Activated CD4-positive, alpha-beta memory T cell treated with anti-CD3 and anti-CD28 coated beads for 36 hours (primary cell): Measurements from ENCODE around the gene HSPB6. TPM values are rescaled to one million over a fixed set of nuclear protein-coding genes. Genes with fewer than 3 reads are reported as not detected.
"Not testable (repeated sequence)": the region's sequence is repeated elsewhere in the genome, so short reads cannot be mapped to it uniquely, and the experiment has no call there.

Experiments used
- CTCF ChIA-PET: fragments of 350-600 bp; sonication (Branson Sonifier 250); formaldehyde crosslinking; loops from one replicate; lab custom pipeline; 2021; ENCODE audit warnings: antibody characterized with exemption, inconsistent platforms; lab: Charles Lee
- POLR2A ChIA-PET: fragments of 350-600 bp; sonication (Branson Sonifier 250); formaldehyde crosslinking; loops from one replicate; lab custom pipeline; 2021; ENCODE audit warnings: antibody characterized with exemption; lab: Charles Lee
- DNase-seq: peaks from one replicate; pipeline ENCODE4 v3.0.0-alpha.2; 2020
- H3K27ac Mint-ChIP-seq: one replicate; pipeline ENCODE4 v1.8.0; 2021; ENCODE audit warnings: mixed read lengths
- H3K27me3 Mint-ChIP-seq: one replicate; pipeline ENCODE4 v1.8.0; 2021; ENCODE audit warnings: mixed read lengths
- H3K36me3 Mint-ChIP-seq: one replicate; pipeline ENCODE4 v1.8.0; 2021; ENCODE audit warnings: mixed read lengths
- H3K4me1 Mint-ChIP-seq: one replicate; pipeline ENCODE4 v1.8.0; 2021; ENCODE audit warnings: low read depth, mixed read lengths
- H3K4me3 Mint-ChIP-seq: one replicate; pipeline ENCODE4 v1.8.0; 2021; ENCODE audit warnings: mild to moderate bottlenecking, mixed read lengths
- H3K9me3 Mint-ChIP-seq: one replicate; pipeline ENCODE4 v1.8.0; 2021; ENCODE audit warnings: mixed read lengths
- intact Hi-C: fragments of 100-400 bp; cut with micrococcal nuclease; formaldehyde crosslinking; loops from one replicate; pipeline ENCODE4 v1.15.1; 2023
- total RNA-seq, 2 experiments: library from RNA; stranded (reverse); gene quantifications; one replicate each; pipeline ENCODE4 v1.2.3, GENCODE V29; 2021

The HSPB6 gene
- total RNA-seq, 2 experiments from 2014 or later = 0.36 to 0.53 TPM

DNA sequence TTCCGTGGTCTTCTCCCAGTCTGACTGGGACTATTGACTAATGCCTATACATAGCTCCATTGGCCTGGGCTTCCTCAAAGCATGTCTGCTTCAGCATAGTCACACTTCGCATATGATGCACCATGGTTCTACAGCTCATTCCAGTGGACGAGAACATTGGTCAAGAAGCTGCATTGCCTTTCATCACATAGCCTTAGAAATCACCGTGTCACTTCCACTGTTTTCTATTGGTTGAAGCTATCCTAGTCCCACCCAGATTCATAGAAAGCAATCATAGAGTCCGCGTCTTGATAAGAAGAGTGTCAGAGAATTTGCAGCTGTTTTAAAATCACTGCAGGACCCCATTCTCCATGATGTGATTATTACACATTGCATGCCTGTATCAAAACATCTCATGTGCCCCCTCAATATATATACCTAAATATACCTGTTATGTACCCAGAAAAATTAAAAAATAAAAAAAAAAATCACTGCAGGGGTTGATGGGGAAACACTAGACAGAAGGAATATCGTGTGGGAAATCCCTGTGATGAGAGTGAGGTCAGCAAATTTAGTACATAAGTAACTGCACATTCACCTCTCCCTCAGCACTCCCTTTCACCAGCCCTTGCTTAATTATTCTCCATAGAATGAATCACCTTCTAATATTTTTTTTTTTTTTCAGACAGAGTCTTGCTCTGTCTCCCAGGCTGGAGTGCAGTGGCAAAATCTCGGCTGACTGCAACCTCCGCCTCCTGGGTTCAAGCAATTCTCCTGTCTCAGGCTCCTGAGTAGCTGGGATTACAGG, 16.4 kb upstream of the HSPB6 start:
- CTCF ChIA-PET = no interaction called here
- intact Hi-C loops = no loop called here
- H3K4me3 Mint-ChIP-seq = no peak overlapping the region

GRCh38 chr19:35772362-35772761, 15.5 kb upstream of the HSPB6 start:
- intact Hi-C loops, H3K4me3 Mint-ChIP-seq, H3K27me3 Mint-ChIP-seq, POLR2A ChIA-PET, H3K27ac Mint-ChIP-seq, H3K9me3 Mint-ChIP-seq, CTCF ChIA-PET, DNase-seq: not testable (repeated sequence)
- peaks cover 15% of the 10 kb centered on the region for H3K4me1 Mint-ChIP-seq
- H3K36me3 Mint-ChIP-seq = peaks cover 11% of the 10 kb centered on the region

More for the DNA sequence above, 16.4 kb upstream of the HSPB6 start:
- Mint-ChIP-seq H3K27ac (no peak overlapping the region), H3K36me3 (peaks cover 7% of the 10 kb centered on the region), H3K9me3 (no peaks in the 10 kb centered on the region), H3K27me3 (no peaks in the 10 kb centered on the region), H3K4me1 (peaks cover 15% of the 10 kb centered on the region)
- POLR2A ChIA-PET = no interaction called here
- DNase-seq = no peak

DNA sequence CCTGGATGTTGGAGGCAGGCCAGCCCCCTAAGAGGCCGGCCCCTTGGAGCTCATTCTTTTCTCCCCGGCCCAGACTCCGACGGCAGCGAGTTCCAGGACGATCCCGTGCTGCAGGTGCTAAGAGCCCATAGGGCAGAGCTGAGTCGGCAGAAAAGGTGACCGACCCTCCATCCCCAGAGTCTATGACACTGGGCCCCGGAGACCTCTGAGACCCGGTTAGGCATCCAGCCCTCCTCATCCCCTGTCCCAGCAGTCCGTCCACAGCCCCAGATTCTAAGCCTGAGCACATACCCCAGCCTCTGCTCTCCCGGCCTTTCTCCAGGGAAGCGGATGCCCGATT, 11.2 kb upstream of the HSPB6 start:
- H3K27ac Mint-ChIP-seq = no peak overlapping the region
- no peak overlapping the region for H3K4me3 Mint-ChIP-seq
- no peak for DNase-seq
- peaks cover 11% of the 10 kb centered on the region for H3K36me3 Mint-ChIP-seq
- intact Hi-C loops = no loop called here
- POLR2A ChIA-PET = no interaction called here
- CTCF ChIA-PET = no interaction called here
- H3K9me3 Mint-ChIP-seq = no peaks in the 10 kb centered on the region
- no peaks in the 10 kb centered on the region for H3K27me3 Mint-ChIP-seq
- H3K4me1 Mint-ChIP-seq = no peaks in the 10 kb centered on the region

GRCh38 chr19:35767288-35768081, 10.7 kb upstream of the HSPB6 start:
- no peak for DNase-seq
- no peak overlapping the region for H3K27ac Mint-ChIP-seq
- peaks cover 11% of the 10 kb centered on the region for H3K36me3 Mint-ChIP-seq
- H3K4me1 Mint-ChIP-seq = no peaks in the 10 kb centered on the region
- H3K9me3 Mint-ChIP-seq = no peaks in the 10 kb centered on the region
- CTCF ChIA-PET = no interaction called here
- intact Hi-C loops = no loop called here
- no peak overlapping the region for H3K4me3 Mint-ChIP-seq
- no peaks in the 10 kb centered on the region for H3K27me3 Mint-ChIP-seq
- POLR2A ChIA-PET = no interaction called here

DNA sequence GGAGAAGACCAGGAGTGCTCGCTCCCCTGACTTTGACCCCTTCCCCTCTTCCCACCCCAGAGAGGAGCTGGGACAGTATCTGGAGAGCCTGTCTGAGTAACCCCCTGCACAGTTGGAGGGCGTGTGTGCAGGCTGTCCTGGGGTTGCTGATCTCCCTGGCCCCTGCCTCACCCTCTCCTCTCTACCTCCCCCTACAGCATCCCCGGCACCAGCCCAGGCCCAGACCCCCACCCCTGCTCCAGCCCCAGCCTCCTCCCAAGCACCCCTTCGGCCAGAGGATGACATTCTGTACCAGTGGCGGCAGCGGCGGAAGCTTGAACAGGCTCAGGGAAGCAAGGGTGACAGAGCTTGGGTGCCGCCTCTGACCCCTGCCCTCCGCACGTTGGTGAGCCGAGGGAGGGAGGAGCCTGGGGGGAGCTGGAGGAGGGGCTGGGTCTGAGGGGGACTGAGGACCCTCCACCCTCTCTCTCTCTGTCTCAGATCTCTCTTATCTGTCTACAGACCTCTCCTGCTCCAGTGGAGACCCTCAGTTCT, 9.8 kb upstream of the HSPB6 start:
- ChIA-PET POLR2A (no interaction called here), CTCF (no interaction called here)
- H3K4me1 Mint-ChIP-seq = no peaks in the 10 kb centered on the region
- peaks cover 16% of the 10 kb centered on the region for H3K36me3 Mint-ChIP-seq
- H3K4me3 Mint-ChIP-seq = no peak overlapping the region
- DNase-seq = no peak
- no peaks in the 10 kb centered on the region for H3K27me3 Mint-ChIP-seq
- H3K27ac Mint-ChIP-seq = no peak overlapping the region
- intact Hi-C loops = no loop called here
- H3K9me3 Mint-ChIP-seq = no peaks in the 10 kb centered on the region

DNA sequence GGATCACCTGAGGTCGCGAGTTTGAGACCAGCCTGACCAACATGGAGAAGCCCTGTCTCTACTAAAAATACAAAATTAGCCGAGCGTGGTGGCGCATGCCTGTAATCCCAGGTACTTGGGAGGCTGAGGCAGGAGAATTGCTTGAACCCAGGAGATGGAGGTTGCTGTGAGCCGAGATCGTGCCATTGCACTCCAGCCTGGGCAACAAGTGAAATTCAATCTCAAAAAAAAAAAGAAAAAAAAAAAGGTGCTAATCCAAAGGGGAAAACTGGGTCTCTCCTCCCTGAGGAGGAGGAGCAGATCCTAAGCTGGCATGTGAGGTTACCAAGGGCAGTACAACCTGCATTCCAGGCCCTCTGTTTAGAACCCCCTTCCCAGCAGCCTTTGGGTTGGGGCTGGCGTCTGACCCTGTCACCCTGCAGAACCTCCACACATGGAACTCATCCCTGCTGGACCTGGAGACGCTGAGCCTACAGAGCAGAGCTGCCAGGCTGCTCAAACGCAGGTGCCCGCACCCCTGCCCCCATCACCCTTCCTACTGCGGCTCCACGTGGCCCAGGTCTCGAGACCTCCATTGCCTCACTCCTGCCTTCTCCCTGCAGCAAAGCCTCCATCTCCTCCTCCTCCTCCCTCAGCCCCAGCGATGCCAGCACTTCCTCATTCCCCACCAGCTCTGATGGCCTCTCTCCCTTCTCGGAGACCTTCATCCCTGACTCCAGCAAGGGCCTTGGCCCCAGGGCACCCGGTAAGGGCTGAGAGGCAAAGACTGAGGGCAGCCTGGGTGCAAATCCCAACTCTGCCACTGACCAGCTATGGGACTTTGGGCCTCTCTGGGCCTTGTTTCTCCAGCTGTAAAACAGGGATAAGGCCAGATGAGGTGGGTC, 7.8 kb upstream of the HSPB6 start:
- Mint-ChIP-seq H3K9me3 (no peaks in the 10 kb centered on the region), H3K36me3 (peaks cover 24% of the 10 kb centered on the region), H3K27me3 (no peaks in the 10 kb centered on the region), H3K4me1 (peaks cover 3% of the 10 kb centered on the region), H3K4me3 (no peak overlapping the region), H3K27ac (no peak overlapping the region)
- CTCF ChIA-PET = interaction anchor here (0.6 kb wide), 1 partner anchor 320 kb away, joined by 3 read pairs; no protein-coding TSS in a partner anchor
- intact Hi-C loops = no loop called here
- no peak for DNase-seq
- POLR2A ChIA-PET = interaction anchor here (0.7 kb wide), 1 partner anchor 84 kb away, joined by 3 read pairs; no protein-coding TSS in a partner anchor

DNA sequence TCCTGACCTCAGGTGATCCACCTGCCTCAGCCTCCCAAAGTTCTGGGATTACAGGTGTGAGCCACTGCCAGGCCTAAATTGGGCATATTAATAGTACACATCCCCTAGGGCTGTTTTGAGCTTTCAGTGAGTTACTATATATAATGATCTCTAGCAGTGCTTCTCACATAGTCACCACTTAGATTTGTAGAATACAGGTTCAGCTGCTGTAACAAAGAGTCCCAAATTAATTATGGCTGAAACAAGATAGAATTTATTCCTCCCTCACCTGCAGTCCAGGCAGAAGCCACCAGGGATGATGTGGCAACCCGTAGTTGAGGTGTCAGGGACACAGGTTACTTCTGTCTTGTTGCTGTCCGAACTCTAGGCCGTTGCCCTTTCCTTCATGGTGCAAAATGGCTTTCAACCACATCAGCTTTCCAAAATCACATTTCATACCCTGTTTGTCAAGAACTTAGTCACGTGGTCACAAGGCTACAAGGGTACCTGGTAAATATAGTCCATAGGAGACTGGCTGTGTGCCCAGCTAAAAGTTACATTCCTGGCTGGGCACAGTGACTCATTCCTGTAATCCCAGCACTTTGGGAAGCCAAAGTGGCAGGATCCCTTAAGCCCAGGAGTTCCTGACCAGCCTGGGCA, 4.0 kb upstream of the HSPB6 start:
- no peak overlapping the region for H3K4me3 Mint-ChIP-seq
- CTCF ChIA-PET = no interaction called here

DNA sequence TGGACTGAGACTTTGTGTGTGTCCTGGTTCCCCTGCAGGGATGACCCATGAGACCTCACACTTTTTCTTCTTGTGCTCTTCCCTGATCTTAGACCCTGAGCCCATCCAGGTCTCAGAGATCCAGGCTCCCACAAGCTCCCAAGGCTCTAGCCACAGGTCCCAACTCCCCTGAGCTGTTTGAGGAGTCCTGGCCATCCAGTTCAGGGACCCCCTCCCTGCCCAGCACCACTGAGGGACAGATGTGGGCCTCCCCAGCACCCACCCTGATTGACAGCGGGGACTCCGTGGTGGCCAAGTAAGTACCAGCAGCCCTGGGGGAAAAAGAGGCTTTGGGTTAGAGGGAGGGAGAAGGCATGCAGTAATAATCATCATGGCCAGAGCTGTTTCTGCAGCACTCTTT, 2.9 kb upstream of the HSPB6 start:
- H3K36me3 Mint-ChIP-seq = peaks cover 24% of the 10 kb centered on the region
- intact Hi-C loops = no loop called here
- POLR2A ChIA-PET = no interaction called here
- H3K4me1 Mint-ChIP-seq = peaks cover 27% of the 10 kb centered on the region
- CTCF ChIA-PET = no interaction called here
- H3K27me3 Mint-ChIP-seq = no peaks in the 10 kb centered on the region
- no peaks in the 10 kb centered on the region for H3K9me3 Mint-ChIP-seq
- H3K4me3 Mint-ChIP-seq = peak overlapping the region; percentile 36
- DNase-seq = no peak
- no peak overlapping the region for H3K27ac Mint-ChIP-seq

More for the DNA sequence above, 4.0 kb upstream of the HSPB6 start:
- DNase-seq = no peak
- no peak overlapping the region for H3K27ac Mint-ChIP-seq
- peaks cover 27% of the 10 kb centered on the region for H3K4me1 Mint-ChIP-seq
- POLR2A ChIA-PET = no interaction called here
- intact Hi-C loops = no loop called here
- H3K9me3 Mint-ChIP-seq = no peaks in the 10 kb centered on the region
- no peaks in the 10 kb centered on the region for H3K27me3 Mint-ChIP-seq
- peaks cover 22% of the 10 kb centered on the region for H3K36me3 Mint-ChIP-seq

DNA sequence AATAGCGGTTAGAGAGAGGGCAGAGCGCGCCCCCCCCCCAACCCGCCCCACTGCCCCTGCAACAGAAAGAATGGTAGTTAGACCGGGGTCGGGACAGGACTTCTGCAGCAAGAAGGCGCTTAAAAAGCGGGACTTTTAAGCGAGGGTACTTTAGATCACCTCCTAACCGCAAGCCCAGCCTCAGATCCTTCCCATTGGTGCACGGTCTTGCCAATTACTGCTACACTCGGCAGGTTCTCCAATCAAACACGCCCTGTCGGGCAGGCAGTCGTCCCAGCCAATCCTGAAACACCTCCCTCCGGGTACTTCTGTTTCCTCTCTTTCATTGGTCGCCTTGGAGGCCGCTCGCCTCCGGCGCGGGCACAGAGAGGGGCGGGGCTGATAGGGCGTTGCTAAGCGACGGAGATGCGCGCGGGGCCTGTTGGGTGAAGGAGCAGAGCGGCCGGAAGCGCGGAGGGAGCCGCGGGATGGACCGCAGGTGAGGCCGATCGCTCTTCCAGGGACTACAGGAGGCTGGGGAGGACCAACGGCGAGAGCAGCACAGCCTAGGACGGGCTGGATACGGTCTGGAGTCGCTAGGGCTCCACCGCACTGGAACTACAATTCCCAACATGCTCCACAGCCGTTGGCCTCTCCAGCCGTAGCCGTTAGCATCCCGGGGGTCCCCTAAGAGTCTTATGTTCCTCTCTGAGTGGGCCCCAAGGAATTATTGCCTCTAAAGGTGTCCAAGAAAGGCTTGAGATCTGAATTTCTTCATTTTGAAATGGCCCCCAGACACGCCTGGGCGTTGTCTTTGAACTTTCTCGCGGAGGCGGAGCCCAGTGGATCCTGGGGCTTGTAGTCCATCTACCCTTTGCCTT, 1.1 kb upstream of the HSPB6 start, which contains the start of gene PROSER3:
PROSER3 (plus strand) TSS at position 428 of the 860 bp plus-strand sequence; CDS start at position 468, 40 bp downstream.
- Mint-ChIP-seq H3K27me3 (no peaks in the 10 kb centered on the region), H3K36me3 (peaks cover 26% of the 10 kb centered on the region), H3K4me3 (peak within 1 kb of the TSS; percentile 88), H3K9me3 (no peaks in the 10 kb centered on the region), H3K4me1 (peaks cover 27% of the 10 kb centered on the region), H3K27ac (peak within 1 kb of the TSS; percentile 91)
- ChIA-PET POLR2A (interaction anchor here (1.4 to 1.5 kb wide), 2 partner anchors 10 to 17 kb away, joined by 3 to 5 read pairs; partner anchors contain the start of gene LIN37), CTCF (interaction anchor here (0.6 to 1.0 kb wide), 3 partner anchors 10 to 173 kb away, joined by 3 to 4 read pairs (median 4); partner anchors contain the start of genes IGFLR1 and LIN37)
- intact Hi-C loops = loop anchor here (1.0 kb wide), 5 partner anchors 10 to 64 kb away; partner anchors contain the start of genes ARHGAP33 and LIN37
- DNase-seq = peak; percentile 99

DNA sequence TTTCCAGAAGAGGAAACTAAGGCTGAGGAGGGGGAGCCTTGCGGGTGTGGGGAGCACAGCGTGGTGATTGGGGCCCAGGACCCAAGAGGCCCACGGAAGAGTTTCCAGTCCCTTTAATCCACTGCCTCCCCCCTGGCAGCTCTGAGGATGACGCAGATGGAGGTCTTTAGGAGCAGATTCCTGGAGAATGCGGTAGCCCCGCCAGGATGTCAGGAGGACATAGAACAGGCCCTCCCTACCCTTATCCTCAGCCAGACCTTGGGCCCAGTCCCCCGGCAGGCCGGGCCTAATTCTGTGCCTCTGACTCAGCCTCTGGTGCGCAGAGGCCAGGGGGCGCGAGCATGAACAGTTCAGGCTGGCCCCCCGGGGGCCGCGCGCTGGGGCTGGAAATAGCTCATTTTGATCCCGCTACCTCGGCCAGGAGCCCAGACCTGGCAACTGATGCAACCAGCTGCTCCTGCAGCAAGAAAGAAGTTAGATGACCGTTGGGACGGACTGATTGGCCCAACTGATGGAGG, 461 bp upstream of the HSPB6 start:
- POLR2A ChIA-PET = interaction anchor here (1.4 to 1.5 kb wide), 2 partner anchors 9 to 16 kb away, joined by 3 to 5 read pairs; partner anchors contain the start of gene LIN37
- intact Hi-C loops = loop anchor here (1.0 kb wide), 2 partner anchors 44 to 63 kb away; no protein-coding TSS in a partner anchor
- CTCF ChIA-PET = interaction anchor here (0.6 to 1.0 kb wide), 3 partner anchors 9 to 174 kb away, joined by 3 to 4 read pairs (median 4); partner anchors contain the start of genes IGFLR1 and LIN37
- Mint-ChIP-seq H3K27ac (peak overlapping the region; percentile 91), H3K4me3 (peak overlapping the region; percentile 88), H3K27me3 (no peaks in the 10 kb centered on the region), H3K36me3 (peaks cover 26% of the 10 kb centered on the region), H3K4me1 (peaks cover 27% of the 10 kb centered on the region), H3K9me3 (no peaks in the 10 kb centered on the region)
- DNase-seq = peak; percentile 57
